WI38 (cell line): Measurements from ENCODE around the gene SGK1.

ENCODE experiments used
- H3K4me3 ChIP-seq: 2 replicates; pipeline ENCODE4 v1.5.1; 2011; ENCODE audit warnings: low read depth, mild to moderate bottlenecking, control low read depth, low read length
- CTCF ChIP-seq: IDR thresholded peaks from 2 replicates; pipeline ENCODE4 v1.5.1; 2012; ENCODE audit warnings: low read depth, mild to moderate bottlenecking, control low read depth, low read length

The SGK1 gene

GRCh38 chr6:134299236-134299635 is 18.7 kb downstream of the SGK1 start:
- no peak for TF ChIP-seq CTCF
- no peak overlapping the region for H3K4me3 ChIP-seq

DNA sequence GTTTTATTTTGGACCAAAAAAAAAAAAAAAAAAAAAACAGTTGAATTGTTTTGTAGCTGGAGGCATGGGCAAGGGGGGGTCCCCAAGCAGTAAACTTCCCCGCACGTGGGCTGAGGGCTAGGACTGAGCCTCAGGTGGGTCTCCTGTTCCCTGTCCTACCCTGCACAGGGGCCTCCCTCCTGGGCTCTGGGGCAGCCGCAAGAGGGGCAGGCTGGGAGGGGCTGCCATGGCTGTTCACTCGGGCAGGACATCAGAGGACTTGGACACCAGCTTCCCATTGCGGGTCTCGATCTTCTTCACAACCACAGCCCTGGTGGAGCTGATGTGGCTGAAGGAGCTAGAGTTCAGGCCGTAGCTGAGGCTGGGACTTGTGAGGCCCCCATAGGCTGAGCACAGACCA is 21.1 kb downstream of the SGK1 start:
- H3K4me3 ChIP-seq, result no peak overlapping the region
- no peak for TF ChIP-seq CTCF

DNA sequence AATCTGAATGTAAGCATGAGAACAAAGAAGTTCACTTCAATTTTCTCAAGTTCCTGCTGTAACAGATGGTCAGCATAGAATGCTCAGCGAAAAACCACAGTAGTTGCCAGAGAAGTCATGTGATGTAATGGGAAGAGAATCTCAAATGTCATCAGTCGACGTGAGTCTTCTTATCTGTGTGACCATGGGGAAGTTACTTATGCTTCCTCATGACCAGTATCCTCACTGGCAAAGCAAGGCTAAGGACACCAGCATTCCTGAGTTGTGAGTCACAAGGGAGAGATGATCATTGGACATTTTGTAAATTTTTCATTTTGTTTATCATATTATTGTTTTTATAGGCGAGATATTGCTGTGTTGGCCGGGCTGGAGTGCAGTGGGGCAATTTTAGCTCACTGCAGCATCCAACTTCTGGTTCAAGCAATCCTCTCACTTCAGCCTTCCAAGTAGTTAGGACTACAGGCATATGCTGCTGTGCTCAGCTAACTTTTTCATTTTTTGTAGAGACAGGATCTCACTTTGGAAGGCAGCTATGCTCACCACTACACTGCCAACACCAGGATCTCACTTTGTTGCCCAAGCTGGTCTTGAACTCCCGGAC is 21.9 kb downstream of the SGK1 start:
- H3K4me3 ChIP-seq, result no peak overlapping the region
- TF ChIP-seq CTCF, result no peak

DNA sequence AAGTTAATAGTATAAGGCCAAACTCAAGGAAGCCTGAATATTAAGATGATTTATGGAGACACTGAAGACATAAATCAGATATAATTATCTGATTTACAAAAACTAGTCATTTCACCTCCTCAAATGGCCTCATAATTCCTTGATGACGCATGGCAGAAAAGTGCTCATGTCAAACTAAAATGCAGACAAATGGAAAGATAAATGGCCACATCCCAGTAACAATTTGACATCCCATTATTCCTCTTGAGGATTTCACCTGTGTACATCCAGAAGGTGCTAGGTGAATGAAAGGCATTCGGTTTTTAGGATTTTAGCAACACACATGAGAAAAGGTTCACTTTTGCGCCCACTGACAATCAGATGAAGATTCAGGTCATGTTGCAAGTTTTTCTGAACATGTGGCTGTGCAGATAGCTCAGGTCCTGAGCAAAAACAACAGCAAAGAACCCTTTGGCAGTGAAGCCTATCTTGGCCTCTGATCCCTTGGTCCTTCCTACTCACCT is 24.2 kb downstream of the SGK1 start:
- H3K4me3 ChIP-seq, result no peak overlapping the region
- TF ChIP-seq CTCF, result no peak

DNA sequence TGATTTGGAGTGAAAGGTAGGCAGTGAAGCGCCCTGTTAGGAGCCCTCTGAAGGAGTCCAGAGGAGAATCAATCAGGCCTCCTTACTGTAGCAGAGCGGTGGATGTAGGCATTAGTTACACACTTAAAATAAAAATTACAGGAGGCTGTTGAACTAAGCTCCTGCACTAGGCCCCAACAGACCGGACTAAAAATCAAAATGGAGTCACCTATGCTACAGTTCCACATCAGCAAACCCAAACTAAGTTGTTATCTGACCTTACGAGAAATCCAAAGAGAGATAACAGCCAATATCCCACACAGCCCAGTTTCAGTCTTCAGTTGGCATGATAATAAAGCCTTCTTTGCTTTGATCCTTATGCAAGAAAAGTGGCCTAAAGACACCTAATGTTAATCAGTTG is 26.8 kb downstream of the SGK1 start:
- no peak for TF ChIP-seq CTCF
- H3K4me3 ChIP-seq, result no peak overlapping the region

- TF ChIP-seq CTCF, result no peak
- H3K4me3 ChIP-seq, result no peak overlapping the region
Measured at GRCh38 chr6:134289204-134289575, 28.7 kb downstream of the SGK1 start.

- TF ChIP-seq CTCF, result no peak
- no peak overlapping the region for H3K4me3 ChIP-seq
Measured at GRCh38 chr6:134288538-134289203, 29.2 kb downstream of the SGK1 start.
